Thyroid gland (tissue), 4 donors: ENCODE measurements around the gene IRS1. TPM values are rescaled to one million over a fixed set of nuclear protein-coding genes. Genes with fewer than 3 reads are reported as not detected.

Experiments
- DNase-seq, 2 donors: peaks; one replicate each; pipeline ENCODE4 v3.0.0-alpha.2; 2019
- H3K27ac ChIP-seq, 3 donors: fragments of 200-600 bp; sonication (generic); 1 replicate in 2 of 3; 2 replicates in 1 of 3; pipeline ENCODE4 v1.5.1; 2016 to 2019; ENCODE audit warnings: mild to moderate bottlenecking in 1 of 3, moderate library complexity in 1 of 3
- H3K27me3 ChIP-seq: fragments of 200-600 bp; sonication (generic); one replicate; pipeline ENCODE4 v1.5.1; 2019
- H3K36me3 ChIP-seq, 2 donors: fragments of 200-600 bp; sonication (generic); one replicate each; pipeline ENCODE4 v1.5.1; 2016 to 2019
- H3K4me1 ChIP-seq, 2 donors: fragments of 200-600 bp; sonication (generic); one replicate each; pipeline ENCODE4 v1.5.1; 2017 to 2019
- H3K4me3 ChIP-seq, 3 donors: fragments of 200-600 bp; sonication (generic); replicated peaks in 1 of 3; 1 replicate in 2 of 3; 2 replicates in 1 of 3; pipeline ENCODE4 v1.5.1; 2016; ENCODE audit warnings: mild to moderate bottlenecking in 1 of 3
- H3K9me3 ChIP-seq: fragments of 200-600 bp; sonication (generic); one replicate; pipeline ENCODE4 v1.5.1; 2017
- CTCF ChIP-seq, 6 experiments: fragments of 200-600 bp in 3 of 6; fragments of 450-650 bp in 3 of 6; sonication (generic) in 3 of 6; IDR thresholded peaks; one replicate each; pipeline ENCODE4 v1.5.1; 2016 to 2019; ENCODE audit warnings: antibody characterized with exemption in 6 of 6, mild to moderate bottlenecking in 2 of 6, inconsistent platforms in 1 of 6, moderate library complexity in 1 of 6
- POLR2A ChIP-seq, 2 donors: fragments of 450-650 bp; IDR thresholded peaks; one replicate each; pipeline ENCODE4 v1.6.1; 2017; ENCODE audit warnings: antibody characterized with exemption in 2 of 2, mild to moderate bottlenecking in 2 of 2, moderate library complexity in 1 of 2
- WGBS, 2 donors: methylation state at CpG; one replicate each; pipeline ENCODE4 v1.1.5; 2017; 5-methylcytosine and 5-hydroxymethylcytosine counted together
- intact Hi-C: fragments of 100-400 bp; cut with DNase I; formaldehyde crosslinking; loops from one replicate; pipeline ENCODE4 v1.15.1; 2023
- total RNA-seq, 4 donors: library from RNA; depleted of rRNA; stranded (reverse); fragments of >200 nt; gene quantifications; one replicate each; pipeline ENCODE4 v1.2.3, GENCODE V29; 2016

IRS1 gene
- total RNA-seq, 4 donors from 2014 or later = 61.9 to 166 (median 98.7) TPM

- no peak for DNase-seq
- Histone ChIP-seq H3K4me3 (no peak overlapping the region), H3K36me3 (no peaks in the 10 kb centered on the region), H3K9me3 (no peaks in the 10 kb centered on the region), H3K27ac (no peak overlapping the region), H3K4me1 (no peaks in the 10 kb centered on the region), H3K27me3 (no peaks in the 10 kb centered on the region)
- intact Hi-C loops = loop anchor here (5.0 kb wide), 1 partner anchor 164 kb away; no protein-coding TSS in a partner anchor
- 100% methylated on average over 1 of the region's 1 CpG for WGBS, 2 donors
- TF ChIP-seq CTCF (IDR thresholded peaks at IDR 0.05) (no peak), POLR2A (IDR thresholded peaks at IDR 0.05) (no peak)
These were observed 13.6 kb upstream of the IRS1 start for GRCh38 chr2:226813148-226813701.

DNA sequence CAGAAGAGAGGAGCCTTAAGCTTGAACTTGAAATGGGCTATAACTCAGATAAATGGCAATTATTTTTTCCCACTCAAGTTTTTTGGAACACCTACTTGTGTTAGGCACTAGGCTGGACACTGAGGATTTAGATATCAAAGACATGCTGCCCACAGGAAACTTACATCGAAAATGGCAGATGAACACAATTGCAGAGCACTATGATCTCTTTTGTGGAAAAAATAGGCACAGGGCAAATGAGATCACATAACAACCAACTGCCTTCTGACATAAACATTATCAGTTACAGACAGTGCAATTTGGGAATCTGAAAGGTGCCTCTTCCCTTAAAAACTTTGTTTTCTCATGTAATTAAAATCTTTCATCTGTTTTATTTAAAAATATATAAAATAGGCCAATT lies 3.8 kb upstream of the IRS1 start:
- no peaks in the 10 kb centered on the region for H3K27me3 ChIP-seq
- H3K9me3 ChIP-seq = no peaks in the 10 kb centered on the region
- H3K27ac ChIP-seq = no peak overlapping the region
- no peaks in the 10 kb centered on the region for H3K36me3 ChIP-seq
- intact Hi-C loops = loop anchor here (5.0 kb wide), 2 partner anchors 184 to 1131 kb away; no protein-coding TSS in a partner anchor
- WGBS, 2 donors = 74 to 98% methylated on average over 1 of the region's 1 CpG
- no peak for DNase-seq
- TF ChIP-seq POLR2A (IDR thresholded peaks at IDR 0.05) = no peak
- TF ChIP-seq CTCF (IDR thresholded peaks at IDR 0.05) = no peak
- H3K4me3 ChIP-seq = no peak overlapping the region
- peaks cover 8 to 17% of the 10 kb centered on the region in 2 donors for H3K4me1 ChIP-seq

DNA sequence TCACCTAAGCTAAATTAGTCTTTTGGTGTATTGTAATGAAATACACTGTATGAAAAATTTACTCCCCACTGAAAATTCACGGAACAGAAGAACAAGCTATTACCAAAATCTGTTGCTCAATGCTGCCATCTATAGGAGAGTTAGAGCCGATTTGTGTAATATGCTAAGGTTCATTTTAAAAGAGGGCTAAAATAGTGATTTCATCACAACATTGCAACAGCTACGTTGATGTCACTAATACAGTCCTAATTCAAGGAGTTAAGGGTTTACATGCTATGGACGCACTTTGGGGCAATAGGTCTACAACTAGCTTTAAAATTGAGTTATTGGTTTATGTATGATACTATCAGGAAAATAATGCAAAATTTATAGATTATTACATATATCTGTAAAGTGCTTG lies 3.0 kb upstream of the IRS1 start:
- H3K9me3 ChIP-seq = no peaks in the 10 kb centered on the region
- H3K4me3 ChIP-seq = no peak overlapping the region
- WGBS, 2 donors = 1 to 4% methylated on average over 4 of the region's 4 CpGs
- TF ChIP-seq CTCF (IDR thresholded peaks at IDR 0.05) (peak in 5 of 6 experiments; percentile 26 to 78 (median 64)), POLR2A (IDR thresholded peaks at IDR 0.05) (no peak)
- intact Hi-C loops = loop anchor here (5.0 kb wide), 2 partner anchors 185 to 1130 kb away; no protein-coding TSS in a partner anchor
- DNase-seq = no peak
- peaks cover 8 to 17% of the 10 kb centered on the region in 2 donors for H3K4me1 ChIP-seq
- H3K36me3 ChIP-seq = no peaks in the 10 kb centered on the region
- no peaks in the 10 kb centered on the region for H3K27me3 ChIP-seq
- H3K27ac ChIP-seq = no peak overlapping the region

DNA sequence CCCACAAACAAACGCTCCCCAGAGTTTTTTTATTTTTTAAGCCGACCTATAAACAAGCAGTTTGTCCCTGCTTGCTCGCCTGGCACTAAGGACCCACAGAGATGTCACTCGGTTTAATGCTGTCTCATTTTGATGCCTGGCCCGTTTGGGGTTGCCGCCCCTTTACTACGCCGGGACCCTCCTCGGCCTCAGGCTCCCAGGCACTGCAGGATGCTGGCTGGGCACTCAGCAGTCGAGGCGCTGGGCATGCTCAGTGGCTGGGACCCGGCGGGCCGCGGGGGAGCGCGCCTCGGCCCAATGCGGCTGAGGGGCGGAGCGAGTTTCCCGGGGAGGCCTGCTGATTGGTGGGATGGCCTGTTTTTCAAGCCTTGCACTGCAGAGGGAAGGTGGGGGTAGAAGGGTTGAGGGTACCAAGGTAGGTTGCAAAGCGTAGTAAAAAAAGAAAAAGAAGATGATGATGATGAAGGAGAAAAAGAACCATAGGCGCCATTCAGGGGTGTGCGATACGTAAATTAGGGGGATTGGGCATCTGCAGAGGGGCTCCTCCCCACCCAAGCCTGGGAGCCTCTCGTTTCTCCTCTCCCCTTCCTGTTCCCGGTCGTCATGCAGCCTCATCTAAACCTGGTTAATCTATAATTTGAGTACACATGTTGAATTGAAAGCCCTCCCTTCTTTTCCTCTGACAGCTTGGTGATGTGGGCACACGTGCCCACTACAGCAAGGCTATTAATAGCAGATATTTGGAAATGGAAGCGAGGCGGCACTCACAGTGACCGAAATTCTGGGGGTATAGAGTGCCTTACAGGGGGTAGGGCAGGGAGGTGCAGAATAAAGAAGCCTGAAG lies 1.5 kb upstream of the IRS1 start:
- peak overlapping the region; percentile 84 to 98 (median 94) for H3K27ac ChIP-seq
- intact Hi-C loops = loop anchor here (5.0 kb wide), 2 partner anchors 186 to 1129 kb away; no protein-coding TSS in a partner anchor
- no peaks in the 10 kb centered on the region for H3K9me3 ChIP-seq
- H3K4me3 ChIP-seq = peak overlapping the region in 2 of 3 donors; percentile 0 to 76
- peaks cover 9 to 18% of the 10 kb centered on the region in 2 donors for H3K4me1 ChIP-seq
- 9 to 16% methylated on average over 33 of the region's 33 CpGs for WGBS, 2 donors
- peak; percentile 93 to 94 for DNase-seq
- peaks cover 2% of the 10 kb centered on the region in 2 donors for H3K36me3 ChIP-seq
- no peak for TF ChIP-seq CTCF (IDR thresholded peaks at IDR 0.05)
- peak; percentile 67 to 95 for TF ChIP-seq POLR2A (IDR thresholded peaks at IDR 0.05)
- no peaks in the 10 kb centered on the region for H3K27me3 ChIP-seq
